Effector memory CD8-positive, alpha-beta T cell (primary cell): ENCODE data around the gene JAKMIP1.
A peak's percentile ranks its signal among the peaks of the same experiment; 100 is the strongest.

ENCODE experiments used
- ATAC-seq: fragments of 150-1000 bp; cut with Tn5 transposase; replicated peaks from 2 replicates; pipeline ENCODE4 v1.10.0; 2021; ENCODE audit warnings: mild to moderate bottlenecking, moderate library complexity
- DNase-seq, 3 experiments: peaks; one replicate each; pipeline ENCODE4 v3.0.0; 2021
- H3K27ac Mint-ChIP-seq, 2 donors: one replicate each; pipeline ENCODE4 v1.8.0; 2022; ENCODE audit warnings: mild to moderate bottlenecking in 2 of 2, mixed read lengths in 2 of 2, moderate library complexity in 2 of 2
- H3K27me3 Mint-ChIP-seq, 2 donors: one replicate each; pipeline ENCODE4 v1.8.0; 2022; ENCODE audit warnings: mixed read lengths in 2 of 2
- H3K36me3 Mint-ChIP-seq: one replicate; pipeline ENCODE4 v1.8.0; 2022; ENCODE audit warnings: mild to moderate bottlenecking, moderate library complexity, mixed read lengths; ENCODE audit not compliant: insufficient read depth
- H3K4me1 Mint-ChIP-seq, 2 donors: one replicate each; pipeline ENCODE4 v1.8.0; 2022; ENCODE audit warnings: low read depth in 2 of 2, mixed read lengths in 2 of 2
- H3K4me3 Mint-ChIP-seq, 2 donors: one replicate each; pipeline ENCODE4 v1.8.0; 2022; ENCODE audit warnings: mild to moderate bottlenecking in 2 of 2, mixed read lengths in 2 of 2, moderate library complexity in 2 of 2
- H3K9me3 Mint-ChIP-seq, 2 donors: one replicate each; pipeline ENCODE4 v1.8.0; 2022; ENCODE audit warnings: mixed read lengths in 2 of 2
- total RNA-seq, 9 experiments: gene quantifications; one replicate each; lab custom pipeline; 2026; lab: John Stamatoyannopoulos, UW

The JAKMIP1 gene
- total RNA-seq: 2.5 to 15.6 (median 6.0) reads per million in 9 experiments

GRCh38 chr4:6200011-6200921 lies at the start of gene JAKMIP1:
JAKMIP1 (minus strand) TSS chr4:6200549; CDS start chr4:6112850, 87,699 bp downstream.
- Mint-ChIP-seq H3K9me3 (peaks cover 6 to 8% of the 10 kb centered on the region in 2 donors), H3K27ac (peak within 1 kb of the TSS; percentile 87 to 98), H3K36me3 (peaks cover 21% of the 10 kb centered on the region), H3K27me3 (no peaks in the 10 kb centered on the region), H3K4me3 (peak within 1 kb of the TSS; percentile 87 to 91), H3K4me1 (peaks cover 36 to 41% of the 10 kb centered on the region in 2 donors)
- ATAC-seq: peak; percentile 55
- DNase-seq: peak; percentile 89 to 94 (median 91)

GRCh38 chr4:6248394-6248793 lies 48.0 kb upstream of the JAKMIP1 start:
- no peak for DNase-seq
- H3K4me3 Mint-ChIP-seq: no peak overlapping the region
- peaks cover 10 to 12% of the 10 kb centered on the region in 2 donors for H3K4me1 Mint-ChIP-seq
- H3K9me3 Mint-ChIP-seq: no peaks in the 10 kb centered on the region
- H3K27ac Mint-ChIP-seq: peak overlapping the region in 1 of 2 donors; percentile 62
- H3K36me3 Mint-ChIP-seq: peaks cover 7% of the 10 kb centered on the region
- no peak for ATAC-seq
- peaks cover 32 to 66% of the 10 kb centered on the region in 2 donors for H3K27me3 Mint-ChIP-seq

- no peaks in the 10 kb centered on the region for H3K9me3 Mint-ChIP-seq
- H3K4me1 Mint-ChIP-seq: peaks cover 10 to 12% of the 10 kb centered on the region in 2 donors
- DNase-seq: no peak
- no peak for ATAC-seq
- no peak overlapping the region for H3K27ac Mint-ChIP-seq
- no peak overlapping the region for H3K4me3 Mint-ChIP-seq
- peaks cover 37 to 86% of the 10 kb centered on the region in 2 donors for H3K27me3 Mint-ChIP-seq
- H3K36me3 Mint-ChIP-seq: peaks cover 7% of the 10 kb centered on the region
Measured at GRCh38 chr4:6246170-6246634, 45.9 kb upstream of the JAKMIP1 start.

GRCh38 chr4:6245246-6246169 lies 45.2 kb upstream of the JAKMIP1 start:
- Mint-ChIP-seq H3K4me3 (no peak overlapping the region), H3K27ac (no peak overlapping the region), H3K27me3 (peaks cover 37 to 90% of the 10 kb centered on the region in 2 donors), H3K4me1 (peaks cover 9% of the 10 kb centered on the region in 2 donors), H3K36me3 (peaks cover 7% of the 10 kb centered on the region), H3K9me3 (no peaks in the 10 kb centered on the region)
- ATAC-seq (no peak), DNase-seq (no peak)

GRCh38 chr4:6242271-6243029 lies 42.1 kb upstream of the JAKMIP1 start:
- peaks cover 4 to 7% of the 10 kb centered on the region in 2 donors for H3K4me1 Mint-ChIP-seq
- H3K27me3 Mint-ChIP-seq: peaks cover 37 to 67% of the 10 kb centered on the region in 2 donors
- no peak overlapping the region for H3K4me3 Mint-ChIP-seq
- H3K27ac Mint-ChIP-seq: no peak overlapping the region
- ATAC-seq (no peak), DNase-seq (no peak)
- no peaks in the 10 kb centered on the region for H3K9me3 Mint-ChIP-seq
- no peaks in the 10 kb centered on the region for H3K36me3 Mint-ChIP-seq

- H3K4me1 Mint-ChIP-seq: peaks cover 4 to 7% of the 10 kb centered on the region in 2 donors
- H3K27me3 Mint-ChIP-seq: peaks cover 28 to 55% of the 10 kb centered on the region in 2 donors
- H3K27ac Mint-ChIP-seq: no peak overlapping the region
- H3K4me3 Mint-ChIP-seq: no peak overlapping the region
- ATAC-seq (no peak), DNase-seq (no peak)
- no peaks in the 10 kb centered on the region for H3K9me3 Mint-ChIP-seq
- no peaks in the 10 kb centered on the region for H3K36me3 Mint-ChIP-seq
Measured at GRCh38 chr4:6241062-6241845, 40.9 kb upstream of the JAKMIP1 start.

- peaks cover 3 to 5% of the 10 kb centered on the region in 2 donors for H3K4me1 Mint-ChIP-seq
- no peaks in the 10 kb centered on the region for H3K36me3 Mint-ChIP-seq
- ATAC-seq (no peak), DNase-seq (no peak)
- peaks cover 21 to 43% of the 10 kb centered on the region in 2 donors for H3K27me3 Mint-ChIP-seq
- no peak overlapping the region for H3K27ac Mint-ChIP-seq
- H3K9me3 Mint-ChIP-seq: no peaks in the 10 kb centered on the region
- H3K4me3 Mint-ChIP-seq: no peak overlapping the region
Measured at GRCh38 chr4:6239968-6240367, 39.6 kb upstream of the JAKMIP1 start.

- Mint-ChIP-seq H3K27ac (no peak overlapping the region), H3K36me3 (no peaks in the 10 kb centered on the region), H3K9me3 (no peaks in the 10 kb centered on the region), H3K4me3 (no peak overlapping the region), H3K4me1 (peaks cover 0 to under 1% of the 10 kb centered on the region in 2 donors), H3K27me3 (peaks cover 17 to 38% of the 10 kb centered on the region in 2 donors)
- ATAC-seq (no peak), DNase-seq (no peak)
Measured at GRCh38 chr4:6239486-6239885, 39.1 kb upstream of the JAKMIP1 start.

GRCh38 chr4:6236816-6237390 lies 36.6 kb upstream of the JAKMIP1 start:
- no peak overlapping the region for H3K27ac Mint-ChIP-seq
- H3K36me3 Mint-ChIP-seq: no peaks in the 10 kb centered on the region
- no peak for DNase-seq
- H3K4me1 Mint-ChIP-seq: no peaks in the 10 kb centered on the region
- peaks cover 0 to 13% of the 10 kb centered on the region in 2 donors for H3K27me3 Mint-ChIP-seq
- no peak for ATAC-seq
- no peaks in the 10 kb centered on the region for H3K9me3 Mint-ChIP-seq
- H3K4me3 Mint-ChIP-seq: no peak overlapping the region

- Mint-ChIP-seq H3K27me3 (peaks cover 0 to 6% of the 10 kb centered on the region in 2 donors), H3K27ac (no peak overlapping the region), H3K4me1 (no peaks in the 10 kb centered on the region), H3K36me3 (no peaks in the 10 kb centered on the region), H3K9me3 (no peaks in the 10 kb centered on the region), H3K4me3 (no peak overlapping the region)
- ATAC-seq (no peak), DNase-seq (no peak)
Measured at GRCh38 chr4:6235901-6236640, 35.7 kb upstream of the JAKMIP1 start.

- H3K36me3 Mint-ChIP-seq: no peaks in the 10 kb centered on the region
- no peaks in the 10 kb centered on the region for H3K9me3 Mint-ChIP-seq
- no peaks in the 10 kb centered on the region for H3K4me1 Mint-ChIP-seq
- no peak overlapping the region for H3K4me3 Mint-ChIP-seq
- ATAC-seq: no peak
- no peaks in the 10 kb centered on the region for H3K27me3 Mint-ChIP-seq
- no peak for DNase-seq
- H3K27ac Mint-ChIP-seq: no peak overlapping the region
Measured at GRCh38 chr4:6235012-6235411, 34.7 kb upstream of the JAKMIP1 start.
